Upper lobe of left lung (tissue), 6 donors: ENCODE measurements around the gene RNF215. TPM values are rescaled to one million over a fixed set of nuclear protein-coding genes. Genes with fewer than 3 reads are reported as not detected.
A peak's percentile ranks its signal among the peaks of the same experiment; 100 is the strongest.
"Not testable (repeated sequence)": the region's sequence is repeated elsewhere in the genome, so short reads cannot be mapped to it uniquely, and the experiment has no call there.

Source experiments
- ATAC-seq, 2 donors: fragments of 200-7000 bp; cut with Tn5 transposase; one replicate each; pipeline ENCODE4 v1.9.1; 2022; ENCODE audit warnings: mild to moderate bottlenecking in 2 of 2, moderate library complexity in 2 of 2; ENCODE audit not compliant: low FRiP score in 2 of 2
- DNase-seq, 2 donors: peaks; one replicate each; pipeline ENCODE4 v3.0.0-alpha.2; 2019 to 2020
- H3K27ac ChIP-seq, 4 donors: fragments of 200-600 bp; sonication (generic); one replicate each; pipeline ENCODE4 v1.5.1; 2016 to 2019
- H3K27me3 ChIP-seq, 4 donors: fragments of 200-600 bp; sonication (generic); one replicate each; pipeline ENCODE4 v1.5.1; 2017 to 2019
- H3K36me3 ChIP-seq, 4 donors: fragments of 200-600 bp; sonication (generic); one replicate each; pipeline ENCODE4 v1.5.1; 2016 to 2019
- H3K4me1 ChIP-seq, 4 donors: fragments of 200-600 bp; sonication (generic); one replicate each; pipeline ENCODE4 v1.5.1; 2018 to 2019
- H3K4me3 ChIP-seq, 4 donors: fragments of 200-600 bp; sonication (generic); one replicate each; pipeline ENCODE4 v1.5.1; 2017 to 2019; ENCODE audit warnings: mild to moderate bottlenecking in 2 of 4, moderate library complexity in 1 of 4
- H3K9me3 ChIP-seq, 4 donors: fragments of 200-600 bp; sonication (generic); one replicate each; pipeline ENCODE4 v1.5.1; 2018 to 2019
- CTCF ChIP-seq, 6 experiments: fragments of 450-650 bp in 4 of 6; fragments of 200-600 bp in 2 of 6; sonication (generic) in 2 of 6; IDR thresholded peaks; one replicate each; pipeline ENCODE4 v1.5.1; 2016 to 2019; ENCODE audit warnings: antibody characterized with exemption in 6 of 6
- EP300 ChIP-seq, 4 donors: sonication (generic); formaldehyde crosslinking; IDR thresholded peaks; one replicate each; pipeline ENCODE4 v1.5.1; 2017; ENCODE audit warnings: antibody characterized with exemption in 4 of 4, control low read depth in 2 of 4
- POLR2A ChIP-seq, 4 donors: fragments of 450-650 bp; IDR thresholded peaks; one replicate each; pipeline ENCODE4 v1.5.1; 2016 to 2017; ENCODE audit warnings: antibody characterized with exemption in 4 of 4, mild to moderate bottlenecking in 2 of 4
- POLR2AphosphoS5 ChIP-seq, 2 donors: sonication (generic); formaldehyde crosslinking; IDR thresholded peaks; one replicate each; pipeline ENCODE4 v1.5.1; 2017; ENCODE audit warnings: antibody characterized with exemption in 2 of 2
- WGBS, 2 donors: methylation state at CpG; one replicate each; pipeline ENCODE4 v1.1.5; 2017 to 2018; 5-methylcytosine and 5-hydroxymethylcytosine counted together
- total RNA-seq, 6 donors: library from RNA; depleted of rRNA in 4 of 6; stranded (reverse); fragments of >200 nt in 4 of 6; gene quantifications; one replicate each; pipeline versions ENCODE4 v1.1.0 to v1.2.1, GENCODE V29; 2016 to 2021
- donor health status: DM: no; HTN: no; CAD: no; lungs with moderate emphysema.
- donor health status: DM: no; HTN: yes; CAD: no; lungs with severe emphysema.

The RNF215 gene
- total RNA-seq, 6 donors from 2014 or later, result 9.3 to 30.3 (median 16.5) TPM

GRCh38 chr22:30411780-30412179 lies 24.6 kb upstream of the RNF215 start:
- ATAC-seq (no peak), DNase-seq (no peak)
- Histone ChIP-seq H3K4me3 (no peak overlapping the region), H3K4me1 (no peaks in the 10 kb centered on the region), H3K9me3 (no peaks in the 10 kb centered on the region), H3K27ac (no peak overlapping the region), H3K27me3 (no peaks in the 10 kb centered on the region), H3K36me3 (peaks cover 4 to 63% (median 21%) of the 10 kb centered on the region in 4 donors)
- WGBS, 2 donors, result 74 to 82% methylated on average over 3 of the region's 3 CpGs
- TF ChIP-seq POLR2AphosphoS5 (IDR thresholded peaks at IDR 0.05), result no peak
- no peak for TF ChIP-seq POLR2A (IDR thresholded peaks at IDR 0.05)
- TF ChIP-seq CTCF (IDR thresholded peaks at IDR 0.05), result no peak

GRCh38 chr22:30408388-30409102 lies 21.3 kb upstream of the RNF215 start:
- Histone ChIP-seq H3K4me1 (no peaks in the 10 kb centered on the region), H3K27me3 (no peaks in the 10 kb centered on the region), H3K4me3 (no peak overlapping the region), H3K36me3 (peaks cover 0 to 42% (median 7%) of the 10 kb centered on the region in 4 donors), H3K9me3 (no peaks in the 10 kb centered on the region), H3K27ac (no peak overlapping the region)
- TF ChIP-seq POLR2A (IDR thresholded peaks at IDR 0.05) (no peak), POLR2AphosphoS5 (IDR thresholded peaks at IDR 0.05) (no peak)
- no peak for DNase-seq
- peak in 1 of 2 donors; percentile 73 for ATAC-seq
- 82 to 84% methylated on average over 13 of the region's 13 CpGs for WGBS, 2 donors

GRCh38 chr22:30406400-30406799 lies 19.2 kb upstream of the RNF215 start:
- H3K9me3 ChIP-seq, result no peaks in the 10 kb centered on the region
- no peak overlapping the region for H3K27ac ChIP-seq
- TF ChIP-seq POLR2AphosphoS5 (IDR thresholded peaks at IDR 0.05) (no peak), CTCF (IDR thresholded peaks at IDR 0.05) (no peak)
- H3K4me3 ChIP-seq, result no peak overlapping the region
- H3K4me1 ChIP-seq, result no peaks in the 10 kb centered on the region
- DNase-seq, result no peak
- H3K36me3 ChIP-seq, result peaks cover 0 to 31% (median 7%) of the 10 kb centered on the region in 4 donors
- no peaks in the 10 kb centered on the region for H3K27me3 ChIP-seq
- 90 to 98% methylated on average over 6 of the region's 6 CpGs for WGBS, 2 donors
- no peak for ATAC-seq

DNA sequence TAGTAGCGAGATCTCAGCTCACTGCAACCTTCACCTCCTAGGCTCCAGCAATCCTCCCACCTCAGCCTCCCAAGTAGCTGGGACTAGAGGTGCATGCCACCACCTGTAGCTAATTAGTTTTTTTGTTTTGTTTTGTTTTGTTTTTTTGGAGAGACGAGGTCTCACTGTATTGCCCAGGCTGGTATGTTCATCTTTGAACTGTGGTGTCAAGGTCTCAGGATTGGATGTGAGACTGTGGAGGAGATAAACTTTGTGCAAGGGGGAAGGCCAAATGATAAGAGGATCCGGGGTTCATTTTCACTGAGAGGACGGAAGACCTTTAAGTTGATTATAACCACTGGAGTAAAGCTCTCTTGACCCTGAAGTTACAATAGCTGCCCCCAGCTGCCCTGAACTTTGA lies 18.5 kb upstream of the RNF215 start:
- Histone ChIP-seq H3K27me3 (no peaks in the 10 kb centered on the region), H3K4me1 (no peaks in the 10 kb centered on the region), H3K36me3 (peaks cover 0 to 26% (median 5%) of the 10 kb centered on the region in 4 donors), H3K27ac (no peak overlapping the region), H3K9me3 (no peaks in the 10 kb centered on the region), H3K4me3 (no peak overlapping the region)
- no peak for TF ChIP-seq CTCF (IDR thresholded peaks at IDR 0.05)
- TF ChIP-seq POLR2A (IDR thresholded peaks at IDR 0.05), result no peak
- TF ChIP-seq EP300 (IDR thresholded peaks at IDR 0.05), result no peak
- TF ChIP-seq POLR2AphosphoS5 (IDR thresholded peaks at IDR 0.05), result no peak
- ATAC-seq, result no peak
- DNase-seq, result no peak
- WGBS, 2 donors, result 66 to 67% methylated on average over 4 of the region's 4 CpGs

DNA sequence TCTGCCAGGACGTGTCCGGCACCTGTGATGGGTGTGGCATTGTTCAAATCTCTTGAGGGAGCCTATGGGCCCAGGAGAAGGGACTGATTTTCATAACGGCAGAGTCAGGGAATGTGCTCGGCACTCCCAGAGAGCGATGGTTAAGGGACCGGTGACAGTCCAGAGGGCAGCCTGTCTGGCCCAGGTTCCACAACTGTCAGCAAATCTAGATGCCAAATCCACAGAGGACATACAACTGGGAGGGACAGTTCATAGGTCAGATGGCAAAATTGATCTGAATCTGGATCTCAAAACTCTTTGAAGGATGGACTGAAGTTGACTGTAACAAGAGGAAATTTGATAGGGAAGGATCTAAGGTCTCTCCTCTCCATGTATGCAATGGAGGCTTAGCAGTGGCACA lies 17.1 kb upstream of the RNF215 start:
- Histone ChIP-seq H3K27ac (no peak overlapping the region), H3K27me3 (no peaks in the 10 kb centered on the region), H3K9me3 (no peaks in the 10 kb centered on the region), H3K4me3 (no peak overlapping the region), H3K36me3 (peaks cover 0 to 14% (median 0%) of the 10 kb centered on the region in 4 donors), H3K4me1 (no peaks in the 10 kb centered on the region)
- DNase-seq (no peak), ATAC-seq (no peak)
- WGBS, 2 donors, result 75 to 87% methylated on average over 6 of the region's 6 CpGs
- TF ChIP-seq EP300 (IDR thresholded peaks at IDR 0.05) (no peak), POLR2A (IDR thresholded peaks at IDR 0.05) (no peak), POLR2AphosphoS5 (IDR thresholded peaks at IDR 0.05) (no peak), CTCF (IDR thresholded peaks at IDR 0.05) (no peak)

GRCh38 chr22:30402766-30403104 lies 15.5 kb upstream of the RNF215 start:
- not testable (repeated sequence) for H3K4me3 ChIP-seq, H3K36me3 ChIP-seq, H3K9me3 ChIP-seq, ATAC-seq, DNase-seq, H3K27ac ChIP-seq
- WGBS, 2 donors, result 95 to 98% methylated on average over 5 of the region's 5 CpGs
- Histone ChIP-seq H3K4me1 (peaks cover 5 to 13% (median 8%) of the 10 kb centered on the region in 4 donors), H3K27me3 (peaks cover 0 to 14% (median 0%) of the 10 kb centered on the region in 4 donors)
